Endometrium (tissue), 2 donors: Measurements from ENCODE around the gene COX10.
"Not testable (repeated sequence)": the region's sequence is repeated elsewhere in the genome, so short reads cannot be mapped to it uniquely, and the experiment has no call there.

Experiments
- FAIRE-seq: peaks from 2 replicates; lab custom pipeline; 2012; peaks lifted over from hg19 to GRCh38; lab: Jason Lieb, UNC
- donor health status: control.
- donor health status: control.

Gene COX10

DNA sequence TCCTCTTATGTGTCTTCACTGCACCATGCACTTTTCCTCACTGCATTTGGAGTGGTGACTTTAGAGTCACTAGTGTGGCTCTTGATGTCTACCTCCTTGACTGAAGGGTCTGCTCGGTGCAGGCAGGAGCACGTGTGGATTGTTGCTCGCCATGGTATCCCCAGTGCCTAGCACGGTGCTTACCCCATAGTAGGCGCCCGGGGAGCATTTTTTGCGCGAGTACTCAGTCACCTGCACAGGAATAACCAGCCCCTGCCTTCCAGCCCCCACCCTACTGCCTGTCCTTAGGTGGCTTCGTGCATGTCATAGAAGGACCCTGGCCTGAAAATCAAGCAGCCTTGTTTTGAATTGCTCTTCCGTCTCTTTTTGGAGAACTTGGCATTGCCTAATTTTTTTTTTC is 136.1 kb downstream of the COX10 start:
- no peak for FAIRE-seq

- no peak for FAIRE-seq
Measured at GRCh38 chr17:14205992-14206461, 136.7 kb downstream of the COX10 start.

- no peak for FAIRE-seq
Measured at GRCh38 chr17:14206891-14207290, 137.6 kb downstream of the COX10 start.

DNA sequence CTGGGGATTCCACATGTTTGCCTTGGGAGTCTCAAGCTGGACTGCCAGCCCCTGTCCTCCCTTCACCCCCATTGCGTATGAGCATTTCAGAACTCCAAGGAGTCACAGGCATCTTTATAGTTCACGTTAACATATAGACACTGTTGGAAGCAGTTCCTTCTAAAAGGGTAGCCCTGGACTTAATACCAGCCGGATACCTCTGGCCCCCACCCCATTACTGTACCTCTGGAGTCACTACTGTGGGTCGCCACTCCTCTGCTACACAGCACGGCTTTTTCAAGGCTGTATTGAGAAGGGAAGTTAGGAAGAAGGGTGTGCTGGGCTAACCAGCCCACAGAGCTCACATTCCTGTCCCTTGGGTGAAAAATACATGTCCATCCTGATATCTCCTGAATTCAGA is 138.5 kb downstream of the COX10 start:
- FAIRE-seq: no peak

- no peak for FAIRE-seq
Measured at GRCh38 chr17:14209215-14209614, 139.9 kb downstream of the COX10 start.

DNA sequence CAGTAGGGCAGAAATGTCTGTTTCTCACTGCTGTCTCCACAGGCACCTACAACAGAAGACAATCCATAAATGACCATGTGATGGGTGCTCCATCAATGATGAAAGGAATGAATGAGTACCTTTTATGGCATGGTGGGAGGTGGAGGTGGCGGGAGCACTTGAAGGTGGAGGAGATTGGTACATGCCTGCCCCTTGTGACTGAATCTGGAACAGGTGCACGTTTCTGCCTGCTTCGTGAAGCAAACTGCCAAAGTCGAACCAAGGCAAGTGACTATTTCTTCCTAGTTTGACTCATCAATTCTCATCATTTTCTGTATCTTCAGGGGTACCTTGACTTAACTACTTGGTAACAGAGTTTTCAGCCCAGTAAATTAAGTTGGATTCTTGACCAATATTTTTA is 141.9 kb downstream of the COX10 start:
- FAIRE-seq: no peak

DNA sequence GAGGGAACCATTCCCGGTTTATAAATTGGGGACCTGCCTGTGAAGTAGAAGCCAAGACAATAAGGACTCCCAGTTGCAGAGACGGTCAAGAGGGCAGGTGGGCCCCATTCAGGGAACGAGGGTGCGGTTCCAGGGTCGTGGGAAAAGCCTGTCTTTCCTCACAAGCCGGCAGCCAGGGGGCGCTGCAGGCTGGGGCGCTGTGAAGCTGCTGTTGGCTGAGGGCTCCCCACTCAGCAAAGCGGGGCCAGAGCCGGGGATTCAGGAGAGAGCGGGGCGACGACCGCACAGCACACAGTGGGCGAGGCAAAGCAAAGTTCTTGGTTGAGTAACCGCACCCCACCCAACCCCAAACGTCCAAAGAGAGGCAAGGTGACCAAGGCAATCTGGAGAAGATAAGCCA is 142.5 kb downstream of the COX10 start:
- no peak for FAIRE-seq

GRCh38 chr17:14212401-14212800 is 143.1 kb downstream of the COX10 start:
- FAIRE-seq: no peak

- no peak for FAIRE-seq
Measured at GRCh38 chr17:14214271-14214670, 145.0 kb downstream of the COX10 start.

GRCh38 chr17:14222611-14223010 is 153.3 kb downstream of the COX10 start:
- no peak for FAIRE-seq

DNA sequence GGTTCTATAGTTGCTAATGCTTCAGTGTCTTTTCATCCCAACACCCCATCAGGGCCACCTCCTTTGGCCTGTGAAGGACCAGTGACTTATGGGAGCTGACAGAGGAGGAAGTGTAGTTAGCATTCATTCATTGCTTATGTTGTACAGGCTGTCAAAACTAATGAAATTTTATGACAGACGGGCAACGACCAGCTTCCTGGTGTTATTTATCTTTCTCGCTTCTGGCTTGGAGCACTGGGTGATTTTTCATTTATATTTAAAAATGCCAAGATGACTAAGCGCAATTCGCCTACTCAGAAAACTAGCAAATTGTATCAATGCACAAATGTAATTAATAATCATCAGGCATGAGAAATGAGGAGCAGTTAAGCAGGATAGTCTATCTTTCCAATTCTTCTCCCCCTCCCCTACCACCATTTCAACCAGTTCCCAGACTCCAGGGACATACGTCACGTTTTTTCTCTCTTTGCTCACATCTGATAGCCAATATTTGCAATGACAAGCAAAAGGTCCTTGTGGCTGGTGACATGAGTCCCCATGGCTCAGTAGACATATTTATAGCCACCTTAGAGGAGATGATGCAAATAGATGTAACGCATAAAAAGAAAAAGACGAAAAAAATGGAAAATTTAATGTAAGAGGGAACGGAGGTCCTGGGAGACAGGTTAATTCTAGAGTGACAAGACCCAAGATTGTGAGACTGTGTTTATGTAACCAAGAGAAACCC is 156.1 kb downstream of the COX10 start:
- no peak for FAIRE-seq

DNA sequence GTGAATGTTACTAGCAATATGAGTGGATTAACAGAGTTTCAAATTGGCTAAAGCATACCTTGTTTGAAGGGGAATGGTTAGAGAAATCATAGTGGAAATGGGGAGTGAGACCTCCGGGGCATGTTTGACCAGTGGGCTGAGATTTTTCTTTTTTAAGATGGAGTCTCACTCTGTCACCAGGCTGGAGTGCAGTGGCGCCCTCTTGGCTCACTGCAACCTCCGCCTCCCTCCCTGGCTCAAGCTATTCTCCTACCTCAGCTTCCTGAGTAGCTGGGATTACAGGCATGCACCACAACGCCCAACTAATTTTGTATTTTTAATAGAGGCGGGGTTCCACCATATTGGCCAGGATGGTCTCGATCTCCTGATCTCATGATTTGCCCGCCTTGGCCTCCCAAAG is 157.7 kb downstream of the COX10 start:
- no peak for FAIRE-seq

DNA sequence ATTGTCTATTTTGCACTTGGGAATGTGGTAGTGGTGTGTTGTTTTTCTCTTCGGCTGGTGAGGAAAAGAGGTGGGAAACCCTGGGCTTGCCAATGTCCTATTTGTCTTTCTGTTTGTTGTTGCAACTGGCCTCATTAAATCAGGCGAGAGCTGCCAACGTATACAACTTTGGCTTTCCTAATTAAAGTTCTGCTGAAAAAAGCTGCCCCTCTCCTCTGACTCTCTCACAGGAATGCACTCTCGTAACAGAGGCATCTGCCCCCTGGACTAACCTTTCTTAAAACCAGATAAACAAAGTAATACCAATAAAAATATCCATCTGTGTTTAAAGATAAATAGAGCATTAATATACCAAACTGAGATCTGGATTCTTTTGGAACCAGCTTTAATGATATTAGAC is 159.6 kb downstream of the COX10 start:
- FAIRE-seq: peak; percentile 80

GRCh38 chr17:14231187-14231586 is 161.9 kb downstream of the COX10 start:
- not testable (repeated sequence) for FAIRE-seq

DNA sequence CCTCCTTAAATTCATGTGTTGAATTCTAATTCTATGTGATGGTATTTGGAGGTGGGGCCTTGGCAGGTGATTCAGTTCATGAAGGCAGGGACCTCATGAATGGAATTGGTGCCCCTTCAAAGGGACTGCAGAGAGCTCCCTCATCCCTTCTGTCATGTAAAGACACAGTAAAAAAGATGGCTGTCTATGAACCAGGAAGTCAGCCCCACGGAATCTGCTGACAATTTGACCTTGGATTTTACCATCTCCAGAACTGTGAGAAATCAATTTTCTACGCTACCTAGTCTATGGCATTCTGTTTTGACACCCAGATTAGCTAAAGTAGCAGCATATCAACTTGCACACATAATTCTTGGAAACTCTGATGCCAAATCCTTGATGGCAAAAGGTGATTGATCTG is 165.7 kb downstream of the COX10 start:
- not testable (repeated sequence) for FAIRE-seq

GRCh38 chr17:14236032-14236431 is 166.7 kb downstream of the COX10 start:
- FAIRE-seq: not testable (repeated sequence)

DNA sequence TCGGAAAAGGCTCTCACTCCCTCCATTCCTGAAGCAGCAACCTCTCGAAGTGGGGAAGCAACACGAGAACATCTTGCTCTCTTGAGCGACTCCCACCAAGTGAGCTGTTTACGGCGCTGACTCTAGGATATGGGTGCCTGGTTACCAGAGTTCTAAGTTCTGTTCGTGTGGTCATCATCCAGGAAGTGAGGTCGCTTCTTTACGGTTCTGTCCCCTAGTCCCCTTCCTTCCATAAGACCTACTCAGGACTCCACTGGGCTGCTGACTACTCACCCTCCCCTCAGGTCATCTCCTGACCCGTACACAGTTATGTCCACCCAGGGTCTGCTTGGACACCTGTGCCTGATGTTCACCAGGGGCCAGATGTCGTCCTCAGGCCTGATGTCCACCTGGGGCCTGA is 167.5 kb downstream of the COX10 start, which contains the start of gene CDRT15:
Gene CDRT15 (minus strand): TSS at position 101 of the 400 bp plus-strand sequence. CDS start 29 bp downstream, at position 72.
- not testable (repeated sequence) for FAIRE-seq

DNA sequence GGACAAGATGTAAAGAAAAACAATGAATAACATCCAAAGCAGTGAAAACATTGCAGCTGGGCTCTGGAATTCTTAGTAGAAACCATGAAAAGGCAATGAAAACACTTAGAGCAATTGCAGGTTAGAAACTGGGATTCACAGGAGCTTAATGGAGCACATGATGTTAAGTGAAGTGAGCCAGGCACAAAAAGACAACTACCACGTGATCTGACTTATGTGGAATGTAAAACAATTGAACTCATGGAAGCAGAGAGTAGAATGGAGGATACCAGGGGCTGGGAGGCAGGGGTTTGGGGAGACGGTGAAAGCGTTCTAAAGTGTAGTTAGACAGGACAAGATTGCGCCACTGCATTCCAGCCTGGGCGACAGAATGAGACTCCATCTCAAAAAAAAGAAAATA is 170.0 kb downstream of the COX10 start:
- FAIRE-seq: not testable (repeated sequence)

DNA sequence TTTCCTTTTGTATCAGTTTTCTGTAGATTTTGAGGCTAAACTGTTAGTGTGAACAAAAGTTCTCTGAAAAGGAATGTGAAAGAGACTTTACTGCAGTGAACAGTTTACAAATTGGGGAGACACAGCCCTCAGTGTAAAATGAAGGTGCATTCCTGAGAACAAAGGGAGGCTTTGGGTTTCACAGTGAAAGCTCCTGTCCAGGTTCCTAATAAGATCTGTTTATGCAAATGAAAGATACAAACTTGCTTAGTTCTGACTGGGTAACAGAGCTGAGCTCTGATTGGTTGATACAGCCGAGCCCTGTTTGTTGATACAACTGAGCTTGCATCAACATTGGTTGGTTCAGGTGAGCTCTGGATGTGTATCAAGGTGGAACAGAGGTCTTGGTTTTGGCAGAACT is 175.7 kb downstream of the COX10 start:
- no peak for FAIRE-seq

DNA sequence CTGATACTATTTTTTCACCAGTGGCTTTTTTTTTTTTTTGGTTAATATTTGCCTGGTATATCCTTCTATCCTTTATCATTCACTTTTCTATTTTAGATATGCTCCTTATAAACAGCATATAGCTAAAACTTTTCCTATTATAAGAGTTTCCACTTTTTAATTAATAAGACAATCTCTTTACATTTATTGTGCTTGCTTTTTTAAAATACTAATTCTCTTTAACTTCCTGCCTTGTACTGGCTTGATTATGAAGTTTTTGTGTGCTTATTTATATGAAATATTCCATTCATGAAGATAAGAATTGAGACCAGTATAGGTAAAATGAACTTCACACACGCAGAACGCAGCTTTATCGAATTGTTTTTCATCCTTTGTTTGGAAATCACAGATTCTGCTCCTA is 176.3 kb downstream of the COX10 start:
- no peak for FAIRE-seq
